ENCODE measurements around the gene SNX1. TPM values are rescaled to one million over a fixed set of nuclear protein-coding genes. Genes with fewer than 3 reads are reported as not detected.

Gene SNX1
- total RNA-seq, 1 experiment from 2014 or later = 24.3 TPM

- POLR2A ChIA-PET (ENCODE audit: unreplicated experiment) = no interaction called here
- DNase-seq (no peak), ATAC-seq (no peak)
- Histone ChIP-seq H3K27me3 (ENCODE audit: low read length) (no peaks in the 10 kb centered on the region), H2AFZ (ENCODE audit: low read length) (no peak overlapping the region), H4K20me1 (ENCODE audit: low read length) (peaks cover 15% of the 10 kb centered on the region; the same call in 1 of the 2 replicates), H3K4me2 (ENCODE audit: low read length) (no peak overlapping the region), H3K9me3 (ENCODE audit: low read length) (no peaks in the 10 kb centered on the region), H3F3A (ENCODE audit: low read length, unreplicated experiment) (no peaks in the 10 kb centered on the region), H3K36me3 (ENCODE audit: low read depth, low read length) (0 out of 2 replicates have a peak, but pooled peaks cover 3% of the 10 kb centered on the region), H3K9ac (ENCODE audit: low read length) (no peak overlapping the region), H3K4me1 (ENCODE audit: insufficient read depth, low read length) (peaks cover 9% of the 10 kb centered on the region), H3K27ac (ENCODE audit: low read length) (no peak overlapping the region), H3K79me2 (ENCODE audit: low read length) (peaks cover 94% of the 10 kb centered on the region), H3K9me2 (replicated peaks; ENCODE audit: low read length) (no peaks in the 10 kb centered on the region), H3K4me3 (ENCODE audit: low read length) (no peak overlapping the region)
- CTCF ChIA-PET = no interaction called here
- intact Hi-C loops (cut with micrococcal nuclease) = no loop called here
- BruUV-seq (replicated peaks) = no TSS peak
- no peak for TF ChIP-seq CTCF (conservative IDR thresholded peaks at IDR 0.05; ENCODE audit: low read depth, low read length)
- no peak for TF ChIP-seq EZH2phosphoT487 (IDR thresholded peaks at IDR 0.05; ENCODE audit: borderline replicate concordance, low read length)
- no peak for TF ChIP-seq EZH2 (IDR thresholded peaks at IDR 0.05; ENCODE audit: low read length, unreplicated experiment)
Observed at GRCh38 chr15:64100958-64101357, 5.2 kb downstream of the SNX1 start.

GRCh38 chr15:64102497-64102896, 6.7 kb downstream of the SNX1 start:
- H3K9ac ChIP-seq (ENCODE audit: low read length) = no peak overlapping the region
- DNase-seq = no peak
- H4K20me1 ChIP-seq (ENCODE audit: low read length) = peaks cover 10% of the 10 kb centered on the region; the same call in 1 of the 2 replicates
- no peaks in the 10 kb centered on the region for H3K9me2 ChIP-seq (replicated peaks; ENCODE audit: low read length)
- H3K36me3 ChIP-seq (ENCODE audit: low read depth, low read length) = 0 out of 2 replicates have a peak, but pooled peaks cover 3% of the 10 kb centered on the region
- no peak for ATAC-seq
- H3K4me3 ChIP-seq (ENCODE audit: low read length) = no peak overlapping the region
- no peak overlapping the region for H3K27ac ChIP-seq (ENCODE audit: low read length)
- intact Hi-C loops (cut with micrococcal nuclease) = no loop called here
- no peak overlapping the region for H2AFZ ChIP-seq (ENCODE audit: low read length)
- H3K9me3 ChIP-seq (ENCODE audit: low read length) = no peaks in the 10 kb centered on the region
- CTCF ChIA-PET = no interaction called here
- H3K4me2 ChIP-seq (ENCODE audit: low read length) = no peak overlapping the region
- no peaks in the 10 kb centered on the region for H3K27me3 ChIP-seq (ENCODE audit: low read length)
- POLR2A ChIA-PET (ENCODE audit: unreplicated experiment) = no interaction called here
- no peak for TF ChIP-seq EZH2phosphoT487 (IDR thresholded peaks at IDR 0.05; ENCODE audit: borderline replicate concordance, low read length)
- no peak for TF ChIP-seq EZH2 (IDR thresholded peaks at IDR 0.05; ENCODE audit: low read length, unreplicated experiment)
- TF ChIP-seq CTCF (conservative IDR thresholded peaks at IDR 0.05; ENCODE audit: low read depth, low read length) = no peak
- no TSS peak for BruUV-seq (replicated peaks)
- H3K79me2 ChIP-seq (ENCODE audit: low read length) = peaks cover 94% of the 10 kb centered on the region
- H3F3A ChIP-seq (ENCODE audit: low read length, unreplicated experiment) = no peaks in the 10 kb centered on the region
- H3K4me1 ChIP-seq (ENCODE audit: insufficient read depth, low read length) = peaks cover 5% of the 10 kb centered on the region

GRCh38 chr15:64105113-64105704, 9.4 kb downstream of the SNX1 start:
- BruUV-seq (replicated peaks) = no TSS peak
- H3K4me2 ChIP-seq (ENCODE audit: low read length) = no peak overlapping the region
- H3K79me2 ChIP-seq (ENCODE audit: low read length) = peaks cover 81% of the 10 kb centered on the region
- H3K4me3 ChIP-seq (ENCODE audit: low read length) = no peak overlapping the region
- TF ChIP-seq CTCF (conservative IDR thresholded peaks at IDR 0.05; ENCODE audit: low read depth, low read length) (no peak), EZH2 (IDR thresholded peaks at IDR 0.05; ENCODE audit: low read length, unreplicated experiment) (no peak), EZH2phosphoT487 (IDR thresholded peaks at IDR 0.05; ENCODE audit: borderline replicate concordance, low read length) (no peak)
- no peaks in the 10 kb centered on the region for H3F3A ChIP-seq (ENCODE audit: low read length, unreplicated experiment)
- no peak for DNase-seq
- CTCF ChIA-PET = no interaction called here
- H3K9ac ChIP-seq (ENCODE audit: low read length) = no peak overlapping the region
- no peak overlapping the region for H2AFZ ChIP-seq (ENCODE audit: low read length)
- intact Hi-C loops (cut with micrococcal nuclease) = no loop called here
- no peaks in the 10 kb centered on the region for H3K27me3 ChIP-seq (ENCODE audit: low read length)
- no peaks in the 10 kb centered on the region for H3K36me3 ChIP-seq (ENCODE audit: low read depth, low read length)
- no peaks in the 10 kb centered on the region for H3K9me3 ChIP-seq (ENCODE audit: low read length)
- POLR2A ChIA-PET (ENCODE audit: unreplicated experiment) = no interaction called here
- H3K9me2 ChIP-seq (replicated peaks; ENCODE audit: low read length) = no peaks in the 10 kb centered on the region
- no peaks in the 10 kb centered on the region for H3K4me1 ChIP-seq (ENCODE audit: insufficient read depth, low read length)
- peaks cover 10% of the 10 kb centered on the region; the same call in 1 of the 2 replicates for H4K20me1 ChIP-seq (ENCODE audit: low read length)
- H3K27ac ChIP-seq (ENCODE audit: low read length) = no peak overlapping the region
- no peak for ATAC-seq
